HL-60 (cell line): ENCODE results near the gene PDE8B.

Experiments used
- DNase-seq, 2 experiments: peaks; one replicate each; pipeline ENCODE4 v3.0.0-alpha.2; 2010 to 2020; ENCODE audit warnings: low read depth in 1 of 2, low spot score in 1 of 2
- H3K27ac ChIP-seq: fragments of 250-450 bp; sonication (Bioruptor Pico); replicated peaks from 2 replicates; pipeline ENCODE4 v1.5.1; 2020; ENCODE audit warnings: mild to moderate bottlenecking, moderate library complexity
- H3K27me3 ChIP-seq: fragments of 250-450 bp; sonication (Bioruptor Pico); 2 replicates; pipeline ENCODE4 v1.5.1; 2021; ENCODE audit warnings: mild to moderate bottlenecking, moderate library complexity; ENCODE audit not compliant: insufficient read depth, poor library complexity, severe bottlenecking
- H3K4me3 ChIP-seq: replicated peaks from 2 replicates; pipeline ENCODE4 v1.5.1; 2011; ENCODE audit warnings: mild to moderate bottlenecking, control low read depth, low read length; ENCODE audit not compliant: insufficient read depth
- GABPA ChIP-seq: IDR thresholded peaks from 2 replicates; pipeline ENCODE4 v1.6.1; 2012; ENCODE audit warnings: low read depth
- POLR2AphosphoS5 ChIP-seq: IDR thresholded peaks from 2 replicates; pipeline ENCODE4 v1.6.1; 2012; ENCODE audit warnings: low read depth
- SPI1 ChIP-seq: IDR thresholded peaks from 2 replicates; pipeline ENCODE4 v1.6.1; 2012; ENCODE audit warnings: low read depth, mild to moderate bottlenecking, borderline replicate concordance
- TF ChIP-seq, protein P1 (sequence below): IDR thresholded peaks from 2 replicates; pipeline ENCODE4 v1.6.1; 2012; ENCODE audit warnings: low read depth; ENCODE audit not compliant: insufficient replicate concordance
- TF ChIP-seq, protein P2 (sequence below): IDR thresholded peaks from one replicate; pipeline ENCODE4 v1.5.1; 2011; ENCODE audit warnings: low read length, control low read depth, inconsistent platforms; ENCODE audit not compliant: insufficient read depth

Gene PDE8B

DNA sequence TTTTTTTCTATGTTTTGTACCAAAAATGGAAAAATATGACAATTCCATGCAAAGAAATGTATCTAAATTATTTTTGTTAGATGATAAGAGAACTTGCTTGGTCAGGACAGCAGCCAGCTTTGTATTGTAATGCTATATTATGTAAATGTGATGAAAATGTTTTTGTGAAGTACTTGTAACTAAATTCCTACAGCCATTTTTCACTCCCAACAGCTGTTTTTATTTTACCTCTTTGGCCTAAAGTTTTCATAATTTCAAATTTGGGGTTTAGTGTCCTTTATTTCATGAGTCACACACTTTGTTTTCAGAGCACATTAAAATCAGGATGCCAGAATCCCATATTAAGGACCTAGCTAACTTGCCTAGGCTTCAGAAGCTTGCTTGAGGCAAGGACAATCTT is 217.5 kb downstream of the PDE8B start:
- H3K27ac ChIP-seq, result no peak overlapping the region
- no peak for DNase-seq
- no peaks in the 10 kb centered on the region for H3K27me3 ChIP-seq
- TF ChIP-seq, protein P1, sequence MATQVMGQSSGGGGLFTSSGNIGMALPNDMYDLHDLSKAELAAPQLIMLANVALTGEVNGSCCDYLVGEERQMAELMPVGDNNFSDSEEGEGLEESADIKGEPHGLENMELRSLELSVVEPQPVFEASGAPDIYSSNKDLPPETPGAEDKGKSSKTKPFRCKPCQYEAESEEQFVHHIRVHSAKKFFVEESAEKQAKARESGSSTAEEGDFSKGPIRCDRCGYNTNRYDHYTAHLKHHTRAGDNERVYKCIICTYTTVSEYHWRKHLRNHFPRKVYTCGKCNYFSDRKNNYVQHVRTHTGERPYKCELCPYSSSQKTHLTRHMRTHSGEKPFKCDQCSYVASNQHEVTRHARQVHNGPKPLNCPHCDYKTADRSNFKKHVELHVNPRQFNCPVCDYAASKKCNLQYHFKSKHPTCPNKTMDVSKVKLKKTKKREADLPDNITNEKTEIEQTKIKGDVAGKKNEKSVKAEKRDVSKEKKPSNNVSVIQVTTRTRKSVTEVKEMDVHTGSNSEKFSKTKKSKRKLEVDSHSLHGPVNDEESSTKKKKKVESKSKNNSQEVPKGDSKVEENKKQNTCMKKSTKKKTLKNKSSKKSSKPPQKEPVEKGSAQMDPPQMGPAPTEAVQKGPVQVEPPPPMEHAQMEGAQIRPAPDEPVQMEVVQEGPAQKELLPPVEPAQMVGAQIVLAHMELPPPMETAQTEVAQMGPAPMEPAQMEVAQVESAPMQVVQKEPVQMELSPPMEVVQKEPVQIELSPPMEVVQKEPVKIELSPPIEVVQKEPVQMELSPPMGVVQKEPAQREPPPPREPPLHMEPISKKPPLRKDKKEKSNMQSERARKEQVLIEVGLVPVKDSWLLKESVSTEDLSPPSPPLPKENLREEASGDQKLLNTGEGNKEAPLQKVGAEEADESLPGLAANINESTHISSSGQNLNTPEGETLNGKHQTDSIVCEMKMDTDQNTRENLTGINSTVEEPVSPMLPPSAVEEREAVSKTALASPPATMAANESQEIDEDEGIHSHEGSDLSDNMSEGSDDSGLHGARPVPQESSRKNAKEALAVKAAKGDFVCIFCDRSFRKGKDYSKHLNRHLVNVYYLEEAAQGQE, result no peak
- no peak for TF ChIP-seq POLR2AphosphoS5
- TF ChIP-seq SPI1, result no peak
- no peak for TF ChIP-seq GABPA
- TF ChIP-seq, protein P2, sequence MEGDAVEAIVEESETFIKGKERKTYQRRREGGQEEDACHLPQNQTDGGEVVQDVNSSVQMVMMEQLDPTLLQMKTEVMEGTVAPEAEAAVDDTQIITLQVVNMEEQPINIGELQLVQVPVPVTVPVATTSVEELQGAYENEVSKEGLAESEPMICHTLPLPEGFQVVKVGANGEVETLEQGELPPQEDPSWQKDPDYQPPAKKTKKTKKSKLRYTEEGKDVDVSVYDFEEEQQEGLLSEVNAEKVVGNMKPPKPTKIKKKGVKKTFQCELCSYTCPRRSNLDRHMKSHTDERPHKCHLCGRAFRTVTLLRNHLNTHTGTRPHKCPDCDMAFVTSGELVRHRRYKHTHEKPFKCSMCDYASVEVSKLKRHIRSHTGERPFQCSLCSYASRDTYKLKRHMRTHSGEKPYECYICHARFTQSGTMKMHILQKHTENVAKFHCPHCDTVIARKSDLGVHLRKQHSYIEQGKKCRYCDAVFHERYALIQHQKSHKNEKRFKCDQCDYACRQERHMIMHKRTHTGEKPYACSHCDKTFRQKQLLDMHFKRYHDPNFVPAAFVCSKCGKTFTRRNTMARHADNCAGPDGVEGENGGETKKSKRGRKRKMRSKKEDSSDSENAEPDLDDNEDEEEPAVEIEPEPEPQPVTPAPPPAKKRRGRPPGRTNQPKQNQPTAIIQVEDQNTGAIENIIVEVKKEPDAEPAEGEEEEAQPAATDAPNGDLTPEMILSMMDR, result no peak
- no peak overlapping the region for H3K4me3 ChIP-seq

DNA sequence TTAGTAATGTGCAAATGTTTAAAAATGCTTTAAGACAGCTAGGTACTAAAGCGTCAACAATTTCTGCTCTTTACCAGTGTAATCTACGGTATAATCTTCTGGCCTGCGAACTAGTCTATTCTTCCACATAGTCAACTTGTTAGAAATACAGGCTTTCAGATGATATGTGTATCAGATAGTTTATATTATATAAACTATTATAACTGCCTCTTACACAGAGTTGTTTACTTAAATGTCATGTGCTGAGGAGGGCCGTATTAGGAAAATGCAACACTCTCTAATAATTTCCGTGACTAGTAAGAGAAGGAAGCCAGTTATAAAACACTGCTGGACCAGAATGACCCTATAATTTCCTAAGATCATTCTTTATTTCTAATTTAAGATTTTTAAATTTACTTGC is 218.0 kb downstream of the PDE8B start:
- DNase-seq, result no peak
- no peak overlapping the region for H3K27ac ChIP-seq
- no peaks in the 10 kb centered on the region for H3K27me3 ChIP-seq
- TF ChIP-seq, protein P1, result no peak
- no peak for TF ChIP-seq SPI1
- TF ChIP-seq, protein P2, result no peak
- TF ChIP-seq GABPA, result no peak
- TF ChIP-seq POLR2AphosphoS5, result no peak
- H3K4me3 ChIP-seq, result no peak overlapping the region

DNA sequence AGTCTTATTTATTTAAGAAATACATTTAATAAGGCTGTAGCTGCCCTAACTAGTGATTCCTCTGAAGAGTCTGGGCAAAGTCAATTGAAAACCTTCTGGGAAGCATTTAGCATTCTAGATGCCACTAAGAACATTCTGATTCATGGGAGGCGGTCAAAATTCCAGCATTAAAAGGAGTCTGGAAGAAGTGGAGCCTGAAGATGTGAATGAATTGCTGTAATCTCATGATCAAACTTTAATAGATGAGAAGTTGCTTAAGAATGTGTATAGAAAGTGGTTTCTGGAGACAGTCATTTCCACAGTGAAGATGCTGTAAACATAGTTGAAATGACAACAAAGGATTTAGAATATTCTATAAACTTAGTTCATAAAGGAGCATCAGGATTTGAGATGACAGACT is 220.2 kb downstream of the PDE8B start:
- H3K27me3 ChIP-seq, result no peaks in the 10 kb centered on the region
- DNase-seq, result no peak
- no peak overlapping the region for H3K4me3 ChIP-seq
- H3K27ac ChIP-seq, result no peak overlapping the region
- TF ChIP-seq POLR2AphosphoS5 (no peak), GABPA (no peak), SPI1 (no peak)
- TF ChIP-seq, protein P2, result no peak
- TF ChIP-seq, protein P1, result no peak
